GM21390 (cell line): ENCODE data around the gene SFTPA1.
"Not testable (repeated sequence)": the region's sequence is repeated elsewhere in the genome, so short reads cannot be mapped to it uniquely, and the experiment has no call there.

ENCODE experiments used
- ATAC-seq: cut with Tn5 transposase; IDR thresholded peaks from one replicate; pipeline ENCODE4 v1.9.1; 2021; ENCODE audit not compliant: unreplicated experiment

SFTPA1 gene

DNA sequence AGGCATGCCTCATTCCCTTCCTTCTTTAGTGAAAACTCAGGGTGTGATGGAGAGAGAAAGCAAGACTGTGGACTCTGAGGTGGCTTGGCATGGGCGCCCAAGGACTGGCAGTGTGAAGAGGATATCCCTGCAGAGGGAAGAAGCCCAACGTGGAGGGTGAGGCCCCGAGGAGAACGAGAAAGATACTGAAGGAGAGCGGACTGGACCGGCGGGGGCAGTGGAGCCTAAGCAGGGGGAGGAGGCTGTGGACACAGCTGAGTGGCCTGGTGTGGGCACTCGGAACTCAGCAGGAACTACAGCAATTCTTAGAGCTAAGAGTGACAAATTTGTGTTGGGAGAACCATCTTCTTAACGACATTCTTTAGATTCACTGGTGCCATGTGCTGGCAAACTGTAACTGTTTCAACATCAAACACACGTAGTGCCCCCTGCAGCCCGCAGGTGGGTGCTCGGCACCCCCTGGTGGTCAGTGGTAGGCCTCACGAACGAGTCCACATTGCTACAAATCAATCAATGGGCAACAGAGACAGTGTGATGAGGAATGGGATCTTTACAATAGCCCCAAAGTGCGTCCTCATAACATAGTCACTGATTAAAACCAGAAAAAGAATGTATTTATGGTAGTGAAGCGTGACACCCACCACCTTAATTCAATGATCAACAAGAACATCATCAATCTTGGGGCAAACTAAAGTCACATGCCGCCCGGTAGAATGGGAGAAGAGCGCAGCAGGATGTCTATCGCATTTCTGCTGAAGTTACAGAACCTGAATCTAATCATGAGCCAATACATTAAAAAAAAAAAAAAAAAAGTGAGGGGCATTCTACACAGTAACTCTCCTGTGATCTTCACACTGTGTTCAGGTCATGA lies 2.0 kb upstream of the SFTPA1 start:
- ATAC-seq = no peak

DNA sequence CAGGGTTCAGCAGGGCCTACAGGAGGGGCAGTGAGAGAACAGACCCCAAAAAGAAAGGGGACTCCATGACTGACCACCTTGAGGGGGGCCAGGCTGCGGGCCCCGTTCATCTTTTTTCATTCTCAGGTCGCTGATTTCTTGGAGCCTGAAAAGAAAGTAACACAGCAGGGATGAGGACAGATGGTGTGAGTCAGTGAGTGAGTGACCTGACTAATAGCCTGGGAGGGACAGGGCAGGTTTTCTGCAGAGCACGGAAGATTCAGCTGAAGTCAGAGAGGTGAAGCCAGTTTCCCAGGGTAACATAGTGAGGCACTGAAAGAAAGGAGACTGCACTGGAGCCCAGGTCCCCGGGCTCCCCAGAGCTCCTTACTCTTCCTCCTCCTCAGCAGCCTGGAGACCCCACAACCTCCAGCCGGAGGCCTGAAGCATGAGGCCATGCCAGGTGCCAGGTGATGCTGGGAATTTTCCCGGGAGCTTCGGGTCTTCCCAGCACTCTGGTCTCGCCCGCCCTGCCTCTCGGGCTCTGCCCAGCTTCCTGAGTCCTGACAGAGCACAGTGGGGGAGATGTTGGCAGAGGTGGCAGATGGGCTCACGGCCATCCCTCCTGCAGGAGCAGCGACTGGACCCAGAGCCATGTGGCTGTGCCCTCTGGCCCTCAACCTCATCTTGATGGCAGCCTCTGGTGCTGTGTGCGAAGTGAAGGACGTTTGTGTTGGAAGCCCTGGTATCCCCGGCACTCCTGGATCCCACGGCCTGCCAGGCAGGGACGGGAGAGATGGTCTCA lies 646 bp downstream of the SFTPA1 start:
- ATAC-seq = not testable (repeated sequence)

GRCh38 chr10:79615577-79615976 lies 4.8 kb downstream of the SFTPA1 start:
- ATAC-seq = no peak

DNA sequence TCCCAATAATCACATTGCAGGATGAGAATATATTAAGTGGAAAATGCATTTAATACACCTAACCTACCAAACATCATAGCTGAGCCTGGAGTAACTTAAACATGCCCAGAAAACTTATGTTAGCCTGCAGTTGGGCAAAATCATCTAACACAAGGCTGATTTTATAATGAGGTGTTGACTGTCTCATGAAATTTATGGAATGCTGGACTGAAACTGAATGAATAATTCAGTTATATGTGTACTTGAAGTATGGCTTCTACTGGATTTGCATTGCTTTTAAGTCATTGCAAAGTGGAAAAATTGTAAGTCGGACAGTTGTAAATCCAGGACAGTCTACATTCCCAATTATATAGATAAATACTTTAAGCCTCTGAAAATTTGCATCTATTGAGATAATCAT lies 5.4 kb downstream of the SFTPA1 start:
- ATAC-seq = no peak

DNA sequence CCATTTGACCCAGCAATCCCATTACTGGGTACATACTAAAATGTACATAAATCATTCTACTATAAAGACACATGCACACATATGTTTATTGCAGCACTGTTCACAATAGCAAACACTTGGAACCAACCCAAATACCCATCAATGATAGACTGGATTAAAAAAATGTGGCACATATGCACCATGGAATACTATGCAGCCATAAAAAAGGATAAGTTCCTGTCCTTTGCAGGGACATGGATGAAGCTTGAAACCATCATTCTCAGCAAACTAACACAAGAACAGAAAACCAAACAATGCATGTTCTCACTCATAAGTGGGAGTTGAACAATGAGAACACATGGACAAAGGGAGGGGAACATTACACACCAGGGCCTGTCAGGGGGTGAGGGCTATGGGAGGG lies 12.9 kb downstream of the SFTPA1 start:
- ATAC-seq = not testable (repeated sequence)

GRCh38 chr10:79627075-79627474 lies 16.3 kb downstream of the SFTPA1 start:
- no peak for ATAC-seq

- ATAC-seq = no peak
These were observed 17.3 kb downstream of the SFTPA1 start for GRCh38 chr10:79628083-79628482.

DNA sequence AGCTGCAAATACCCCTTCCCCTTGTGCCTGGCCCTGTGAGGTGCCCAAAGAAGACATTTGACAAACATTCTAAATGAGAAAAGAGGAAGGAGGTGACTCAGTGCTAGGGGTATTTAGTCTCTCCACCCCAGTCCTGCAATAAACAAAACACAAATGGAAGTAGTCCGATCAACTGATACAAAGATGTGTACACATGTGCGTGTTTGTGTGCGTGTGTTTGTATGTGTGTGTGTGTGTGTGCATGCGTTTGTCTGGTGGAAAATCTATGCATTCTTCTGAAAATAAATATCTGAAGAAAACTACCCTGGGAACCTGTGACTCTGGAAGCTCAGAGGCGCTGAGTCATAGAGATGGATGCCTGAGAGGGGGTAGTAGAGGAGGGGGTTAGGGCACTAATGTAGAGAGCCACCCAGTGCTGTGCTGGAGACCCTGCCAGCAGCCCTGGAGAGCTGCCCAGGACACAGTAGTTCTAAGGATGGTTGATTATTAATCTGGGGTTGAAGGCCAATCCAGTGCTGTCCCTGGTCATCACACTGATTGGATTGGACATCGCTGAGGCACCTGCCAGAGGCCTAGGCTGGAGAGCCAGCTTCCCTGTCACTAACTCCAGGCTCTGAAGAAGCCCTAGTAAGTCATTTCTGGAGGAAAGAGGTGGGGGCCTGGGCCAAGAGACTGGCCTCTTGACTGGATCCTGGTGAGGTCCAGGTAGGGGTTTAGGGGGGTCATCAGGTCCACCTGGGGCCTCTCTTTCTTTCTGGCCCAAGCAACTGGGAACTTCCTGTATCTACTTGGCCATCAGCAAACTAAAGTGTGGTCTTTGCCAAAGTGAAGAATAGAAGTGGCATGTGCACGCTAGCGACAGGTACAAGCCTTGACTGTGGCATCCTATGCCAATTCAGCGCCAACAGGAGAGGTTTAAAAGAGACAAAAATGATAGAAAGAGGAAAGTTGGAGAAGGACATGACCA lies 18.5 kb downstream of the SFTPA1 start:
- ATAC-seq = no peak

DNA sequence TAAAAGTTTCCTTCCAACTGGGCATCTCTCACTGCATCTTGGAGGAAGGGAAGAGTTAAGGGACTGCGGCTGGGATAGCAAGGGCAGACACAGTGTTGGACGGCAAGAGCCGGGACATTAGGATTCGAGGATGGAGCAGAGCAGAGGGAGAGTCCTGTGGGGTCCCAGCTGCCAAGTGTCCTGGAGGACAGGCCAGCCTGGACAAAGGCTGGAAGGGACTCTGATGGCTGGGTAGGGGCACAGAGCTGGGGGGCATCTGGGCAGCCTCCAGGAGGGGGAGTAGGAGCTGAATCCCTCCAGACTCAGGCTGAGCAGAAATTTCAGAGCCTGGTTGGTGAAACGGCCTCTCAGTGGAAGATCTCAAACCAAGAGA lies 19.2 kb downstream of the SFTPA1 start:
- no peak for ATAC-seq

DNA sequence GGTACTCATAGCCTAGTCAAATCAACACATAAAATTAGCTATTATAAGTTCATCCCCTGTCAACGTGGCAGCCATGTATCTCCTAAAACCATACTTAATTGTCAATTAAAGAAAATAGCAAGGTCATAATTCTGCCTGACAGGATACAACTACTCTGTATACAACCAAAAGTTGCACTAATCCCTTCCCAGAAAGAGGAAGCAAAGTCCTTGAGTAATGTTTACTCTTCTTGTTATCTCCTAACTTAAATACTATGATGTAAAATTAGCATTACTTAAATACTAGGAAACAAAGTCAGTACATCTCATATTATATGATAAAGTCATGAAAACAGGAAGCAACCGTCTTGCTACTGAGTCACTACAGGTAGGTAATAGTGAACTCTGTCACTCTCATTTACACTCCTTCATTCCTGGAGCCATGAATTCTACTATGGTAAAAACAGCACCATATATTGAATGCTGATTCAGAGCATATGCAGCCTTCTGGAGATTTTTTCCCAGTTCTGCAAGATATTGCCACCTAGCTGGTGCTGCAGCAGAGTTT lies 26.0 kb downstream of the SFTPA1 start:
- ATAC-seq = not testable (repeated sequence)

- no peak for ATAC-seq
These were observed 27.6 kb downstream of the SFTPA1 start for GRCh38 chr10:79638318-79638717.

- ATAC-seq = not testable (repeated sequence)
These were observed 42.0 kb downstream of the SFTPA1 start for GRCh38 chr10:79652695-79653094.

GRCh38 chr10:79663287-79663686 lies 52.5 kb downstream of the SFTPA1 start:
- not testable (repeated sequence) for ATAC-seq

DNA sequence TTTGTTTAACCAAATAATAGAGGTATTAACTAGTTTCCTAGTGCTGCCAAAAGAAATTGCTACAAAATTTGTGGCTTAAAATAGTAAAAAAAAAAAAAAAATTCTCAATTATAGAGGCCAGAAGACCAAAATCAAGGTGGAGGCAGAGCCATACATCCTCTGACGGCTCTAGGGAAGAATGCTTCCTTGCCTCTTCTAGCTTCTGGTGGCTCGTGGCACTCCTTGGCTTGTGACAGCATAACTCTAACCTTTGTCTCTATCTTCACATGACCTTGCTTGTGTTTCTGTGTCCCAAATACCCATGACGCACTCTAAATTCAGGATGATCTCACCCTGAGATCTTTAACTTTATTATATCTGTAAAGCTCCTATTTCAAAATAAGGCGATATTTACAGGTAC lies 53.9 kb downstream of the SFTPA1 start:
- not testable (repeated sequence) for ATAC-seq
